DOHH2 (cell line): Measurements from ENCODE around the gene ASTN1.

Source experiments
- CTCF ChIP-seq: fragments of 200-600 bp; sonication (generic); IDR thresholded peaks from one replicate; pipeline ENCODE4 v1.5.1; 2014; ENCODE audit warnings: antibody characterized with exemption, mild to moderate bottlenecking, low read depth, low read length; ENCODE audit not compliant: poor library complexity, severe bottlenecking
- EZH2phosphoT487 ChIP-seq: fragments of 200-600 bp; sonication (generic); IDR thresholded peaks from 2 replicates; pipeline ENCODE4 v1.6.1; 2017; ENCODE audit warnings: borderline replicate concordance, mild to moderate bottlenecking, antibody characterized with exemption, low read length, moderate library complexity, mixed read lengths

- TF ChIP-seq CTCF (no peak), EZH2phosphoT487 (no peak)
These were observed 140.8 kb downstream of the ASTN1 start for GRCh38 chr1:177023726-177024125.
